GM19397 (cell line): ENCODE measurements around the gene C14orf132.

Experiments
- ATAC-seq: cut with Tn5 transposase; IDR thresholded peaks from one replicate; pipeline ENCODE4 v1.9.1; 2021; ENCODE audit warnings: mild to moderate bottlenecking, moderate library complexity; ENCODE audit not compliant: unreplicated experiment

C14orf132 gene

GRCh38 chr14:96039633-96040311 is 610 bp downstream of the C14orf132 start:
- no peak for ATAC-seq

GRCh38 chr14:96040828-96041371 is 1.7 kb downstream of the C14orf132 start:
- no peak for ATAC-seq

DNA sequence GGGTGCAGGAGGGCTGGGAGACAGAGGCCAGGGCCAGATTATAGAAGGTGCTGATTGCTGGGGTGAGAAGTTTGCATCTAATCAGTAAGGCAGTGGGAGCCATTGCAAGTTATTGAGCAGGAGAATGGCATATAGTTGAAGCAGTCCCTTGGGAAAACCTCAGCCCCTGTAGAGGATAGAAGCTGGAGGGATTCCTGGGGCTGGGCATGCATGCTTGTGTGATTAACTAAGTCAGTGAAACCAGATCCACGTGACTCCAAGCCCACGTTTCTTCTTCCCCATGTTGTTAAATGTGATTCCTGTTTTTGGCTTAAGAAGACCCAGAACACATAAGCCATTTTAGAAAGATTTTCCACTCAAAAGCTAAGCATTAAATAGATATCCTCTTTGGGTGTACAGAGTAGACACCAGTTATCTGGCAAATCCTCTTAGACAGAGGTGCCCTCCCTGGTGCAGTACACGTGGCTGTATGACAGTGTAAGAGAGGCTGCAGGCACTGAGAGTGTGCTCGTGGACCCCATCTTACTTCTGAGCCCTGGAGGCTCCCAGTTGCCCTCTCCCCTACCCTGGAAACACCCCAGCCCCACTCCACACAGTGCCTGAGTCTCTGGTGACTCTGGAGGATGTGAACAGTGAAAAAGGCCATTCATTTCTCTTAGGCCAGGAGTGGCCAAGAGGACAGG is 3.2 kb downstream of the C14orf132 start:
- no peak for ATAC-seq

GRCh38 chr14:96046630-96047029 is 7.5 kb downstream of the C14orf132 start:
- ATAC-seq: no peak

GRCh38 chr14:96047101-96047500 is 7.9 kb downstream of the C14orf132 start:
- no peak for ATAC-seq

DNA sequence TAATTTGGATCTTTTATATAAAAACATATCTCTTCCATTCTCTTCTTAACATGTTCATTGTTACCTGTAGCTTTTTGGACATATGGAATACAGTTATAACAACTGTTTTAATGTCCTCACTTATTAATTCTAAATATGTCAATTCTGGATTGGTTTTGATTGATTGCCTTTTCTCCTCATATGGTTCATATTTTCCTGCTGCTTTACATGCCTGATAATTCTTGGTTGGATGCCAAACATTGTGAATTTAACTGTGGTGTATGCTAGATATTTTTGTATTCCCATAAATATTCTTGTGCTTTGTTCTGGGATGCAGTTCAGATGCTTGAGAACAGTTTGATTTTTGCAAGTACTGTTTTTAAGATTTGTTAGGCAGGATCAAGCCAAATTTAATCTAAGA is 10.8 kb downstream of the C14orf132 start:
- ATAC-seq: no peak

- no peak for ATAC-seq
Measured at GRCh38 chr14:96050482-96050881, 11.3 kb downstream of the C14orf132 start.

DNA sequence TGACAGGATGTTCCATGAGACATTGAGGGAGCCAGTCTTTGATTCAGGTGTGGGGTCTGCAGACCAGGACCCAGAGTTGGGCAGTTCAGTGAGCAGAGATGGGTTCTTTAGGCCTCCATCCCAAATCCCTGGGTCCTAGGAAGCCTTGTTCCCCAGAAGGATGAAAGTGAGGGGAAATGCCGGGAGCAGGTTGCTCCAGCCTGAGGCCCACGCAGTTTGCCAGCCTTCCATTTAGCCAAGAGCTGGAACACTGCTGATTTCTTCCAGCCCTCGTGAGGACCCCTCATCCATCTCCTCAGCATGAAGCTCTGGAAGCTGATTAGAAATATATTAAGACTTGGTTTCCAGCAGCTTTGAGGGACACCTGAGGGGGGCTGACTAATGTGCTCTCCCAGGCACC is 12.1 kb downstream of the C14orf132 start:
- ATAC-seq: no peak

GRCh38 chr14:96051642-96052540 is 12.7 kb downstream of the C14orf132 start:
- no peak for ATAC-seq

DNA sequence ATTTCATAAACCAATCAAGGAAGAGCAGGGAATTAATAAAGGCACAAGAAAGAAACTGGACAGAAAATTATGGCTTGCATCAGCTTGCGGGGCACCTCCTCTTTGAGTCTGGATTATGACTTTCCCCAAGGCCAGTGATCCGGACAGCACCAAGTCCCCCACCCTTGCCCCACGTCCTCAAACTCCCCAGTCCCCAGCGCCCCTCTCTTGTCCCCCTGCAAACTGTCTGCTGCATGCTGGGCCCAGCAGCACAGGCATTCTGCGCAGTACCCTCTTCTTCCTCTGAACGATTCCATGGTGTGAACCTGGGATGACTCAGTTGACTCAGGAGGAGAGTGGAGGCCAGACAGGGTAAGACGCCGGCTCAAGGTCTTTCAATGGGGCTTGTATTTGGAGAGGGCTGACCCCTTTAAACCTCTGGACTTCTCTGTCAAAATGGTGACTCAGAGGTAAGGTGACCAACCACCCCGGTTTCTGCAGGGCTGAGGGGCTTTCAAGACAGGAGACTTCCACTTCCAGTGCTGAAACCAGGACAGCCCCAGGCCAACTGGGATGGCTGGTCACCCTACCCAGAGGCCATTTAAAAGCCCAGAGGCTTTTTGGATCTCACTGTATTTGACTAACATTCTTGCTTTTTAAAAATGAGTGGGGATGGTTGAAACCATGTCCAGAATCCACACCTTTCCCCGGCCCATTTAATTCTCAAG is 13.5 kb downstream of the C14orf132 start:
- ATAC-seq: no peak

DNA sequence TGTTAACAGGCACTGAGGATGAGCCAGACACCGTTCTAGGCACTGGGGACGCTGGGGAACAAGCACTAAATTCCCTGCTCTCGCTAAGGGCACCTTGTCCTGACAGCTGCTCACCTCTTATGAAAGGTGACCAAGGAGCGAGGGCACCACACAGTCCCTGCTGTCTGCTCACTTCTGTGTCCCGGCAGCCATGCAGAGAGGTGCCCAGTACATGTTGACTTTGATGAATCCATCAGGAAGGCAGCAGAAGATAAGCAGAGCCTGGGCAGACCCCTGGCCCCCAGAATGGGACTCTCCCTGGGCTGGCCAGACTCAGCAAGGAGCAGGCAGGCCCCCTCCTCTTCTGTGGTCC is 14.1 kb downstream of the C14orf132 start:
- no peak for ATAC-seq

DNA sequence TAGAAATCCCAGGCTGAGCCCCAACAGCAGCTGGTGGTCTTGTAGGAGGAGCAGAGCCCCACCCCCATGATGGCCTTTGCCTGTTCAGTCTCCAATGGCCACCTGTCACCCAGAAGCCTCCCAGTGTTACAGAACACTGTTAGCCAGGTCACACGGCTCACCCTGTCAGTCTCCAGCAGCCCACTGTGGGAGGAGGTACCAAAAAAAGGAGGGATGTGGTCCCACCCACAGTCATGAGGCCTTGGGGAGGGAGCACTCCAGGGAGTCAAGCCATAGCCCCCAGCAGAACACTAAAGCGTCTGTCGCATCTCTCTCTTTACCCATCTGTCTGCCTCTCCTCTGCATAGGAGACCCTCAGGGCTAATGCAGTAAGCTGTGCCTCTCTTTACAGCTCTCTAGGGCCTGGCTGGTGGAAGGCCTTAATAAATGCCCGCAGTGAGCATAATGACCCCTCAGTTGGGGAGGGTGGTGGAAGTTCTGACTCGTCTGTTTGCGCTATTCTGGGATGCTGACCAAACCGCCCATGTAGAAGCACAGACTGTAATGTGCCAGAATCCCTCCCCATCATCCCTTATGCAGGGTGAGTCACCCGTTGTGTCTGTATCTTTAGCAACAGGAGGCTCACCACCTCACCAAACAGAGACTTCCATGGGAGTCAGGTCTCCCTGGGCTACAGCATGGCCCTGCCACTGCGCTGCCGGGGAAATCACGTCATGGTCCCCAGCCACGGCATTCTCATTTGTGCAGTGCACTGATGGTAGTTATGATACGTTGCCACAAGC is 14.6 kb downstream of the C14orf132 start:
- no peak for ATAC-seq

- ATAC-seq: no peak
Measured at GRCh38 chr14:96054661-96055060, 15.5 kb downstream of the C14orf132 start.

DNA sequence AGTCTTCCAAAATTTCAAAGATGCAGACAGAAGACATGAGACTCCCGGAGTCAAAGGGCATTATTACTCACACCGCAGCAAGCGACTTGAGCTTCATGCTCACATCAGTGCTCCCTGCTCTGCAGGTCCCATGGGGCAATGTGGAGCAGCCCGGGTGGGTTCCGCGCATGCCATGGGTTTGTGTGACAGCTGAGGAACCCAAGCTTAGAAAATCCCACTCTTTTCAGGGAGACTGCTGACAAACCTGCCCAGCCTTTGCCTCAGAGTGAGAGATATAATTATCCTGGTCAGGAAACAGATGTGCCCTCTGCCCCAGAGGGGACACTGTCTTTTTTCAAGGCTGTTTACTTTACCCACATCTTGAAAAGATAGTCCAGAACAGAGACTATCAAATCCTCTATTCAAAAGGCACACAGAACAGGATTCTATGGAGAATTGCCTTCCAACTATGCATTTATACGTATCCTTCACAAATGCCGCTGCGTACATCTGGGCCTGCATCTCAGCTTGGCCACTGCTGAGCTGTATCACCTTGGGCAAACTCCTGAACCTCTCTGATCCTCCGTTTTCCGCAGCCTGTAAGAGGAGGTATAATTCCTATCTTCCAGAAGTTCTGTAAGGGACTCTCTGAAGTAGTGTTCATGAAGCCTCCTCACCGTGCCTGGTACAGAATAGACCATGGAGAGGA is 16.0 kb downstream of the C14orf132 start:
- ATAC-seq: no peak

GRCh38 chr14:96055753-96056508 is 16.8 kb downstream of the C14orf132 start:
- ATAC-seq: no peak

DNA sequence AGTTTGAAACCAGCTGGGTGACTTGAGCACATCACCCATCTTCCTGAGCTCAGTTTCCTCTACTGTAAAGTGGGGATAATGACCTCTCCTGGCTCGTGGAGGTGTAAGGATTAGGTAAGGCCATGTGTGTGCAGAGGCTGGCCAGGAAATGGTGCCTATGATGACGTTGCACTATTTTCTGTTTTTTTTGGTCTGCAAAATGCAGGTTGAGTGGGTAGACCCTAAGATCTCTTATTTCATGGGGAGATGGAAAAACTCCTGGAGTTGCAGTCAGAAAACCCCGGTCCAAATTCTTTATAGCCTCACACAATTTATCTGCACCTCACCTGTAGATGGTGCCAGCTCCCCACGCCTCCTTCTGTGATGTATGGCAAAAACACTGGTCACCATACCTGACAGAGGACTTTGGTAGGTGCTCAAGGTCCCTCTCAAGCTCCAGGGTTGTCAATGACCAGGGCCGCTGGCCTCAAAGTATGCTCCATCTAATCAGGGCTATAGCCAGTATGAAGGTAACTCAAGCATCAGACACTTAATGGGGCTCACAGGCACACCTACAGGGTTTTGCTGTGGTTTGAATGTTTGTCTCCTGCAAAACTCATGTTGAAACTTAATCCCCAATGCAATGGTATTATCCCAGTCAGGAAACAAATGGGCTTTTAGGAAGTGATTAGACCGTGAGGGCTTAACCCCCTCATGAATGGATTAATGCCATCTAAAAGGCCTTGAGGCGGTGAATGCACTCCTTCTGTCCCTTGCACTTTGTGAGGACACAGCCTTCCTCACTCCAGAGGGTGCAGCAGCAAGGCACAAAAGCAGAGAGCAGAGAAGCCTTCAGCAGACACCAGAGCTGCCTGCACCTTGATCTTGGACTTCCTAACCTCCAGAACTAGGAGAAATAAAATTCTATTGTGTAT is 17.6 kb downstream of the C14orf132 start:
- no peak for ATAC-seq

GRCh38 chr14:96057738-96058137 is 18.6 kb downstream of the C14orf132 start:
- no peak for ATAC-seq
